GM23338 (cell line): Measurements from ENCODE around the gene LRRC2. TPM values are rescaled to one million over a fixed set of nuclear protein-coding genes. Genes with fewer than 3 reads are reported as not detected.
A peak's percentile ranks its signal among the peaks of the same experiment; 100 is the strongest.

Experiments used
- ATAC-seq: fragments of 200-7000 bp; cut with Tn5 transposase; 3 replicates; pipeline ENCODE4 v1.9.1; 2020
- DNase-seq: peaks from one replicate; pipeline ENCODE4 v3.0.0-alpha.2; 2015; ENCODE audit warnings: low spot score
- H2AFZ ChIP-seq: fragments of 200-600 bp; sonication (generic); 2 replicates; pipeline ENCODE4 v1.8.0; 2016; ENCODE audit warnings: antibody characterized with exemption, mild to moderate bottlenecking, moderate library complexity
- H3F3A ChIP-seq: fragments of 200-600 bp; sonication (generic); replicated peaks from 2 replicates; pipeline ENCODE4 v1.8.0; 2017; ENCODE audit warnings: antibody characterized with exemption, mixed run types, low read depth
- H3K27ac ChIP-seq: fragments of 200-600 bp; sonication (generic); 2 replicates; pipeline ENCODE4 v1.6.1; 2016; ENCODE audit warnings: low read depth
- H3K27me3 ChIP-seq: fragments of 200-600 bp; sonication (generic); 2 replicates; pipeline ENCODE4 v1.8.0; 2016; ENCODE audit warnings: mild to moderate bottlenecking, mixed run types, moderate library complexity; ENCODE audit not compliant: insufficient read depth
- H3K36me3 ChIP-seq: fragments of 200-600 bp; sonication (generic); 2 replicates; pipeline ENCODE4 v1.8.0; 2016; ENCODE audit warnings: mild to moderate bottlenecking; ENCODE audit not compliant: insufficient read depth
- H3K4me1 ChIP-seq: fragments of 200-600 bp; sonication (generic); 2 replicates; pipeline ENCODE4 v1.8.0; 2016; ENCODE audit warnings: mild to moderate bottlenecking, moderate library complexity; ENCODE audit not compliant: insufficient read depth
- H3K4me2 ChIP-seq: fragments of 200-600 bp; sonication (generic); 2 replicates; pipeline ENCODE4 v1.7.1; 2017; ENCODE audit warnings: mixed run types
- H3K4me3 ChIP-seq: fragments of 200-600 bp; sonication (generic); 2 replicates; pipeline ENCODE4 v1.6.1; 2016; ENCODE audit warnings: mixed run types
- H3K79me2 ChIP-seq: fragments of 200-600 bp; sonication (generic); replicated peaks from 2 replicates; pipeline ENCODE4 v1.8.0; 2017; ENCODE audit warnings: mild to moderate bottlenecking; ENCODE audit not compliant: insufficient read depth
- H3K9me2 ChIP-seq: fragments of 200-600 bp; sonication (generic); 2 replicates; pipeline ENCODE4 v1.8.0; 2017; ENCODE audit not compliant: insufficient read depth
- H4K20me1 ChIP-seq: fragments of 200-600 bp; sonication (generic); replicated peaks from 2 replicates; pipeline ENCODE4 v1.8.0; 2017; ENCODE audit warnings: mild to moderate bottlenecking; ENCODE audit not compliant: insufficient read depth
- H3K27ac Mint-ChIP-seq: 2 replicates; pipeline ENCODE4 v1.8.0; 2020; ENCODE audit warnings: inconsistent platforms, mild to moderate bottlenecking, moderate library complexity, mixed read lengths
- H3K27me3 Mint-ChIP-seq: 3 replicates; pipeline ENCODE4 v1.8.0; 2022; ENCODE audit warnings: low read depth, mild to moderate bottlenecking, moderate library complexity, mixed read lengths, inconsistent platforms; ENCODE audit not compliant: insufficient read depth, poor library complexity
- H3K36me3 Mint-ChIP-seq: 3 replicates; pipeline ENCODE4 v1.8.0; 2021; ENCODE audit warnings: low read depth, mild to moderate bottlenecking, inconsistent platforms, moderate library complexity, mixed read lengths
- H3K4me1 Mint-ChIP-seq: 3 replicates; pipeline ENCODE4 v1.8.0; 2020; ENCODE audit warnings: mild to moderate bottlenecking, inconsistent platforms, mixed read lengths
- H3K4me3 Mint-ChIP-seq: 3 replicates; pipeline ENCODE4 v1.8.0; 2021; ENCODE audit warnings: moderate library complexity, mild to moderate bottlenecking, inconsistent platforms, mixed read lengths
- H3K9me3 Mint-ChIP-seq: 3 replicates; pipeline ENCODE4 v1.8.0; 2020; ENCODE audit warnings: moderate library complexity, mild to moderate bottlenecking, inconsistent platforms, mixed read lengths
- CREB1 ChIP-seq: fragments of 250-450 bp; sonication (Bioruptor Pico); IDR thresholded peaks from 2 replicates; pipeline ENCODE4 v1.5.0; 2020; ENCODE audit warnings: low read depth, mild to moderate bottlenecking, moderate library complexity
- EZH2 ChIP-seq: fragments of 200-600 bp; sonication (generic); IDR thresholded peaks from one replicate; pipeline ENCODE4 v1.8.0; 2017; ENCODE audit warnings: antibody characterized with exemption, mild to moderate bottlenecking, low read depth; ENCODE audit not compliant: unreplicated experiment
- EZH2phosphoT487 ChIP-seq: fragments of 200-600 bp; sonication (generic); IDR thresholded peaks from one replicate; pipeline ENCODE4 v1.8.1; 2018; ENCODE audit warnings: antibody characterized with exemption; ENCODE audit not compliant: unreplicated experiment
- JUNB ChIP-seq: IDR thresholded peaks from one replicate; pipeline ENCODE4 v1.6.1; 2016; ENCODE audit warnings: antibody characterized with exemption; ENCODE audit not compliant: unreplicated experiment
- NANOG ChIP-seq: IDR thresholded peaks from 2 replicates; pipeline ENCODE4 v1.6.1; 2016; ENCODE audit warnings: antibody characterized with exemption, borderline replicate concordance
- POLR2AphosphoS5 ChIP-seq: IDR thresholded peaks from 2 replicates; pipeline ENCODE4 v1.6.1; 2016; ENCODE audit warnings: antibody characterized with exemption, low read depth
- ZNF114 ChIP-seq: fragments of 250-450 bp; sonication (Bioruptor Pico); IDR thresholded peaks from 2 replicates; pipeline ENCODE4 v1.5.0; 2020; ENCODE audit warnings: mild to moderate bottlenecking, moderate library complexity
- ZNF331 ChIP-seq: fragments of 250-450 bp; sonication (Bioruptor Pico); IDR thresholded peaks from 2 replicates; pipeline ENCODE4 v1.5.0; 2020; ENCODE audit warnings: low read depth, mild to moderate bottlenecking, moderate library complexity
- polyA plus RNA-seq: library from polyadenylated mRNA; unstranded; fragments of >200 nt; fragmentation: Nextera tagmentation; extraction: Ambion mirVana; gene quantifications from 2 replicates; pipeline ENCODE4 v1.2.1, GENCODE V29; 2016
- total RNA-seq: library from RNA; depleted of rRNA; stranded (reverse); fragments of >200 nt; shearing (Covaris generic); gene quantifications from 2 replicates; pipeline ENCODE4 v1.2.3, GENCODE V29; 2014
- TF ChIP-seq, protein P1 (sequence below), 2 experiments: fragments of 200-600 bp in 1 of 2; sonication (generic) in 1 of 2; conservative IDR thresholded peaks; 2 replicates each; pipeline versions ENCODE4 v1.5.1 to v1.6.1; 2016 to 2017; ENCODE audit warnings: antibody characterized with exemption in 2 of 2, low read depth in 2 of 2, mild to moderate bottlenecking in 2 of 2, moderate library complexity in 1 of 2
- TF ChIP-seq, protein P2 (sequence below): fragments of 250-450 bp; sonication (Bioruptor Pico); IDR thresholded peaks from 2 replicates; pipeline ENCODE4 v1.5.0; 2020; ENCODE audit warnings: mild to moderate bottlenecking, moderate library complexity
- TF ChIP-seq, protein P3 (sequence below): IDR thresholded peaks from one replicate; pipeline ENCODE4 v1.6.1; 2018; ENCODE audit warnings: antibody characterized with exemption; ENCODE audit not compliant: unreplicated experiment
- TF ChIP-seq, protein P4 (sequence below): IDR thresholded peaks from 2 replicates; pipeline ENCODE4 v1.6.1; 2016; ENCODE audit warnings: antibody characterized with exemption

LRRC2 gene
- total and polyA plus RNA-seq, 2 experiments from 2014 or later: 6.5 to 7.1 TPM

DNA sequence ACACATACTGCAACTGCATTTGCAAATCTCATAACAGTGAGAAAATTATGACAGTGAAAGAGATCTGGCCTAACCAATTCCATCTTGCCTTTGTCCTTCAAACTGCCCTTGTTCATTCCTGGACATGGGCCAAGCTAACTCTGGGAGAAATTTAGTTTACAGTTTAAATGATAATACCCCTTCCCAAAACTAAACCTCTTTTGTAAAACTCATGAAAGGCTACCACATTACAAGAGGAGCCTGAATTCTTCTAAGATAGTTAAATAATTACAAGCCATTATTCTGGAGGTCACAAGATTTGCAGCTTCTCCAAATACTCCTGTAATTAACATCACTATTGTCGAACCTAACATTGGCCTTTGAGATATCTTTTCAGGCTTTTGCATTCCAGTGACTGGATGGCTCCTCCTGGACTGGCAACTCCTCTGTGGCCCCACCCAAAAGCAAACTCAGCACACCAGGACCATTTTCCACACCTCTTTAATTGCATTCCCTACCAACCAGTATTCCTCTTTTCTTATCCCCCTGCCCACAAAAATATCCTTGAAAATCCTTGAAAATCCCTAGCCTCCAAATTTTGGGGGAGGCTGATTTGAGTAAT lies 37.4 kb upstream of the LRRC2 start:
- DNase-seq: no peak
- Histone ChIP-seq H4K20me1 (no peaks in the 10 kb centered on the region), H3K79me2 (no peaks in the 10 kb centered on the region), H3K27ac (peak overlapping the region; percentile 70), H3F3A (no peaks in the 10 kb centered on the region; the same call in 1 of the 2 replicates), H3K4me2 (peak overlapping the region; percentile 55), H2AFZ (no peak overlapping the region), H3K9me2 (peaks cover 7% of the 10 kb centered on the region; the same call in 1 of the 2 replicates), H3K4me1 (peaks cover 38% of the 10 kb centered on the region), H3K27me3 (no peaks in the 10 kb centered on the region), H3K36me3 (no peaks in the 10 kb centered on the region), H3K4me3 (no peak overlapping the region)
- TF ChIP-seq, protein P1, sequence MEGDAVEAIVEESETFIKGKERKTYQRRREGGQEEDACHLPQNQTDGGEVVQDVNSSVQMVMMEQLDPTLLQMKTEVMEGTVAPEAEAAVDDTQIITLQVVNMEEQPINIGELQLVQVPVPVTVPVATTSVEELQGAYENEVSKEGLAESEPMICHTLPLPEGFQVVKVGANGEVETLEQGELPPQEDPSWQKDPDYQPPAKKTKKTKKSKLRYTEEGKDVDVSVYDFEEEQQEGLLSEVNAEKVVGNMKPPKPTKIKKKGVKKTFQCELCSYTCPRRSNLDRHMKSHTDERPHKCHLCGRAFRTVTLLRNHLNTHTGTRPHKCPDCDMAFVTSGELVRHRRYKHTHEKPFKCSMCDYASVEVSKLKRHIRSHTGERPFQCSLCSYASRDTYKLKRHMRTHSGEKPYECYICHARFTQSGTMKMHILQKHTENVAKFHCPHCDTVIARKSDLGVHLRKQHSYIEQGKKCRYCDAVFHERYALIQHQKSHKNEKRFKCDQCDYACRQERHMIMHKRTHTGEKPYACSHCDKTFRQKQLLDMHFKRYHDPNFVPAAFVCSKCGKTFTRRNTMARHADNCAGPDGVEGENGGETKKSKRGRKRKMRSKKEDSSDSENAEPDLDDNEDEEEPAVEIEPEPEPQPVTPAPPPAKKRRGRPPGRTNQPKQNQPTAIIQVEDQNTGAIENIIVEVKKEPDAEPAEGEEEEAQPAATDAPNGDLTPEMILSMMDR (conservative IDR thresholded peaks at IDR 0.05; ENCODE audit: low read depth in 2 of 2): no peak
- TF ChIP-seq POLR2AphosphoS5 (no peak), NANOG (no peak), ZNF114 (CRISPR knock-in tag) (no peak), EZH2 (no peak), CREB1 (CRISPR knock-in tag) (no peak), ZNF331 (CRISPR knock-in tag) (no peak), EZH2phosphoT487 (no peak), JUNB (no peak)
- TF ChIP-seq, protein P2, sequence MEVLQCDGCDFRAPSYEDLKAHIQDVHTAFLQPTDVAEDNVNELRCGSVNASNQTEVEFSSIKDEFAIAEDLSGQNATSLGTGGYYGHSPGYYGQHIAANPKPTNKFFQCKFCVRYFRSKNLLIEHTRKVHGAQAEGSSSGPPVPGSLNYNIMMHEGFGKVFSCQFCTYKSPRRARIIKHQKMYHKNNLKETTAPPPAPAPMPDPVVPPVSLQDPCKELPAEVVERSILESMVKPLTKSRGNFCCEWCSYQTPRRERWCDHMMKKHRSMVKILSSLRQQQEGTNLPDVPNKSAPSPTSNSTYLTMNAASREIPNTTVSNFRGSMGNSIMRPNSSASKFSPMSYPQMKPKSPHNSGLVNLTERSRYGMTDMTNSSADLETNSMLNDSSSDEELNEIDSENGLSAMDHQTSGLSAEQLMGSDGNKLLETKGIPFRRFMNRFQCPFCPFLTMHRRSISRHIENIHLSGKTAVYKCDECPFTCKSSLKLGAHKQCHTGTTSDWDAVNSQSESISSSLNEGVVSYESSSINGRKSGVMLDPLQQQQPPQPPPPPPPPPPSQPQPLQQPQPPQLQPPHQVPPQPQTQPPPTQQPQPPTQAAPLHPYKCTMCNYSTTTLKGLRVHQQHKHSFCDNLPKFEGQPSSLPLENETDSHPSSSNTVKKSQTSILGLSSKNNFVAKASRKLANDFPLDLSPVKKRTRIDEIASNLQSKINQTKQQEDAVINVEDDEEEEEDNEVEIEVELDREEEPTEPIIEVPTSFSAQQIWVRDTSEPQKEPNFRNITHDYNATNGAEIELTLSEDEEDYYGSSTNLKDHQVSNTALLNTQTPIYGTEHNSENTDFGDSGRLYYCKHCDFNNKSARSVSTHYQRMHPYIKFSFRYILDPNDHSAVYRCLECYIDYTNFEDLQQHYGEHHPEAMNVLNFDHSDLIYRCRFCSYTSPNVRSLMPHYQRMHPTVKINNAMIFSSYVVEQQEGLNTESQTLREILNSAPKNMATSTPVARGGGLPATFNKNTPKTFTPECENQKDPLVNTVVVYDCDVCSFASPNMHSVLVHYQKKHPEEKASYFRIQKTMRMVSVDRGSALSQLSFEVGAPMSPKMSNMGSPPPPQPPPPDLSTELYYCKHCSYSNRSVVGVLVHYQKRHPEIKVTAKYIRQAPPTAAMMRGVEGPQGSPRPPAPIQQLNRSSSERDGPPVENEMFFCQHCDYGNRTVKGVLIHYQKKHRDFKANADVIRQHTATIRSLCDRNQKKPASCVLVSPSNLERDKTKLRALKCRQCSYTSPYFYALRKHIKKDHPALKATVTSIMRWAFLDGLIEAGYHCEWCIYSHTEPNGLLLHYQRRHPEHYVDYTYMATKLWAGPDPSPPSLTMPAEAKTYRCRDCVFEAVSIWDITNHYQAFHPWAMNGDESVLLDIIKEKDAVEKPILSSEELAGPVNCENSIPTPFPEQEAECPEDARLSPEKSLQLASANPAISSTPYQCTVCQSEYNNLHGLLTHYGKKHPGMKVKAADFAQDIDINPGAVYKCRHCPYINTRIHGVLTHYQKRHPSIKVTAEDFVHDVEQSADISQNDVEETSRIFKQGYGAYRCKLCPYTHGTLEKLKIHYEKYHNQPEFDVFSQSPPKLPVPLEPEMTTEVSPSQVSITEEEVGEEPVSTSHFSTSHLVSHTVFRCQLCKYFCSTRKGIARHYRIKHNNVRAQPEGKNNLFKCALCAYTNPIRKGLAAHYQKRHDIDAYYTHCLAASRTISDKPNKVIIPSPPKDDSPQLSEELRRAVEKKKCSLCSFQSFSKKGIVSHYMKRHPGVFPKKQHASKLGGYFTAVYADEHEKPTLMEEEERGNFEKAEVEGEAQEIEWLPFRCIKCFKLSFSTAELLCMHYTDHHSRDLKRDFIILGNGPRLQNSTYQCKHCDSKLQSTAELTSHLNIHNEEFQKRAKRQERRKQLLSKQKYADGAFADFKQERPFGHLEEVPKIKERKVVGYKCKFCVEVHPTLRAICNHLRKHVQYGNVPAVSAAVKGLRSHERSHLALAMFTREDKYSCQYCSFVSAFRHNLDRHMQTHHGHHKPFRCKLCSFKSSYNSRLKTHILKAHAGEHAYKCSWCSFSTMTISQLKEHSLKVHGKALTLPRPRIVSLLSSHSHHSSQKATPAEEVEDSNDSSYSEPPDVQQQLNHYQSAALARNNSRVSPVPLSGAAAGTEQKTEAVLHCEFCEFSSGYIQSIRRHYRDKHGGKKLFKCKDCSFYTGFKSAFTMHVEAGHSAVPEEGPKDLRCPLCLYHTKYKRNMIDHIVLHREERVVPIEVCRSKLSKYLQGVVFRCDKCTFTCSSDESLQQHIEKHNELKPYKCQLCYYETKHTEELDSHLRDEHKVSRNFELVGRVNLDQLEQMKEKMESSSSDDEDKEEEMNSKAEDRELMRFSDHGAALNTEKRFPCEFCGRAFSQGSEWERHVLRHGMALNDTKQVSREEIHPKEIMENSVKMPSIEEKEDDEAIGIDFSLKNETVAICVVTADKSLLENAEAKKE (CRISPR knock-in tag): no peak
- TF ChIP-seq, protein P3, sequence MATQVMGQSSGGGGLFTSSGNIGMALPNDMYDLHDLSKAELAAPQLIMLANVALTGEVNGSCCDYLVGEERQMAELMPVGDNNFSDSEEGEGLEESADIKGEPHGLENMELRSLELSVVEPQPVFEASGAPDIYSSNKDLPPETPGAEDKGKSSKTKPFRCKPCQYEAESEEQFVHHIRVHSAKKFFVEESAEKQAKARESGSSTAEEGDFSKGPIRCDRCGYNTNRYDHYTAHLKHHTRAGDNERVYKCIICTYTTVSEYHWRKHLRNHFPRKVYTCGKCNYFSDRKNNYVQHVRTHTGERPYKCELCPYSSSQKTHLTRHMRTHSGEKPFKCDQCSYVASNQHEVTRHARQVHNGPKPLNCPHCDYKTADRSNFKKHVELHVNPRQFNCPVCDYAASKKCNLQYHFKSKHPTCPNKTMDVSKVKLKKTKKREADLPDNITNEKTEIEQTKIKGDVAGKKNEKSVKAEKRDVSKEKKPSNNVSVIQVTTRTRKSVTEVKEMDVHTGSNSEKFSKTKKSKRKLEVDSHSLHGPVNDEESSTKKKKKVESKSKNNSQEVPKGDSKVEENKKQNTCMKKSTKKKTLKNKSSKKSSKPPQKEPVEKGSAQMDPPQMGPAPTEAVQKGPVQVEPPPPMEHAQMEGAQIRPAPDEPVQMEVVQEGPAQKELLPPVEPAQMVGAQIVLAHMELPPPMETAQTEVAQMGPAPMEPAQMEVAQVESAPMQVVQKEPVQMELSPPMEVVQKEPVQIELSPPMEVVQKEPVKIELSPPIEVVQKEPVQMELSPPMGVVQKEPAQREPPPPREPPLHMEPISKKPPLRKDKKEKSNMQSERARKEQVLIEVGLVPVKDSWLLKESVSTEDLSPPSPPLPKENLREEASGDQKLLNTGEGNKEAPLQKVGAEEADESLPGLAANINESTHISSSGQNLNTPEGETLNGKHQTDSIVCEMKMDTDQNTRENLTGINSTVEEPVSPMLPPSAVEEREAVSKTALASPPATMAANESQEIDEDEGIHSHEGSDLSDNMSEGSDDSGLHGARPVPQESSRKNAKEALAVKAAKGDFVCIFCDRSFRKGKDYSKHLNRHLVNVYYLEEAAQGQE: no peak
- TF ChIP-seq, protein P4, sequence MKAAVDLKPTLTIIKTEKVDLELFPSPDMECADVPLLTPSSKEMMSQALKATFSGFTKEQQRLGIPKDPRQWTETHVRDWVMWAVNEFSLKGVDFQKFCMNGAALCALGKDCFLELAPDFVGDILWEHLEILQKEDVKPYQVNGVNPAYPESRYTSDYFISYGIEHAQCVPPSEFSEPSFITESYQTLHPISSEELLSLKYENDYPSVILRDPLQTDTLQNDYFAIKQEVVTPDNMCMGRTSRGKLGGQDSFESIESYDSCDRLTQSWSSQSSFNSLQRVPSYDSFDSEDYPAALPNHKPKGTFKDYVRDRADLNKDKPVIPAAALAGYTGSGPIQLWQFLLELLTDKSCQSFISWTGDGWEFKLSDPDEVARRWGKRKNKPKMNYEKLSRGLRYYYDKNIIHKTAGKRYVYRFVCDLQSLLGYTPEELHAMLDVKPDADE: no peak
- peaks cover 48% of the 10 kb centered on the region for H3K4me1 Mint-ChIP-seq
- no peak for ATAC-seq
- peaks cover 4% of the 10 kb centered on the region for H3K27me3 Mint-ChIP-seq
- H3K9me3 Mint-ChIP-seq: peaks cover 2% of the 10 kb centered on the region; the same call in 2 of the 3 replicates
- H3K36me3 Mint-ChIP-seq: peaks cover 2% of the 10 kb centered on the region; the same call in 2 of the 3 replicates
- 0 out of 2 replicates have a peak overlapping the region, but pooled peaks have one; percentile 13 for H3K27ac Mint-ChIP-seq
- no peak overlapping the region for H3K4me3 Mint-ChIP-seq
